HepG2 (cell line): ENCODE measurements around the gene CFD. TPM values are rescaled to one million over a fixed set of nuclear protein-coding genes. Genes with fewer than 3 reads are reported as not detected.
A peak's percentile ranks its signal among the peaks of the same experiment; 100 is the strongest.

Source experiments
- AKNA ChIP-seq: sonication (generic); formaldehyde crosslinking; IDR thresholded peaks from 2 replicates; pipeline ENCODE4 v1.4.0; 2020; ENCODE audit warnings: missing genetic modification reagents, borderline replicate concordance
- FOXA1 ChIP-seq, 2 experiments: fragments of 450-650 bp in 1 of 2; sonication (generic) in 1 of 2; formaldehyde crosslinking in 1 of 2; IDR thresholded peaks; 2 replicates each; pipeline versions ENCODE4 v1.4.0 to v1.6.1; 2016 to 2020; ENCODE audit warnings: missing genetic modification reagents in 1 of 2
- FOXC1 ChIP-seq: sonication (generic); formaldehyde crosslinking; IDR thresholded peaks from 2 replicates; pipeline ENCODE4 v1.8.0; 2022; ENCODE audit warnings: mild to moderate bottlenecking, missing genetic modification reagents, borderline replicate concordance
- KDM5A ChIP-seq: fragments of 200-600 bp; sonication (generic); IDR thresholded peaks from 2 replicates; pipeline ENCODE4 v1.7.0; 2018; ENCODE audit warnings: antibody characterized with exemption, mild to moderate bottlenecking, low read length, borderline replicate concordance
- NFAT5 ChIP-seq: sonication (generic); formaldehyde crosslinking; IDR thresholded peaks from 2 replicates; pipeline ENCODE4 v1.4.0; 2020; ENCODE audit warnings: missing genetic modification reagents
- PHF21A ChIP-seq: sonication (generic); formaldehyde crosslinking; IDR thresholded peaks from 2 replicates; pipeline ENCODE4 v1.5.0; 2020; ENCODE audit warnings: mild to moderate bottlenecking, missing genetic modification reagents
- POLR2A ChIP-seq, 2 experiments: IDR thresholded peaks; 2 replicates each; pipeline ENCODE4 v1.6.1; 2011; ENCODE audit warnings: low read depth in 2 of 2, low read length in 2 of 2, mild to moderate bottlenecking in 1 of 2, moderate library complexity in 1 of 2; ENCODE audit not compliant: insufficient read depth in 1 of 2
- POLR2AphosphoS2 ChIP-seq: IDR thresholded peaks from 2 replicates; pipeline ENCODE4 v1.6.1; 2011; ENCODE audit warnings: low read depth, low read length, improper control_type of control experiment
- SP1 ChIP-seq, 2 experiments: fragments of 450-650 bp in 1 of 2; sonication (generic) in 1 of 2; formaldehyde crosslinking in 1 of 2; IDR thresholded peaks; 2 replicates each; pipeline versions ENCODE4 v1.4.0 to v1.6.1; 2016 to 2020; ENCODE audit warnings: missing genetic modification reagents in 1 of 2
- TFAP4 ChIP-seq: sonication (generic); IDR thresholded peaks from 2 replicates; pipeline ENCODE4 v1.6.1; 2016; ENCODE audit warnings: low read depth, borderline replicate concordance
- XBP1 ChIP-seq: sonication (generic); formaldehyde crosslinking; IDR thresholded peaks from 2 replicates; pipeline ENCODE4 v1.5.0; 2020; ENCODE audit warnings: missing genetic modification reagents
- ZFP90 ChIP-seq: sonication (generic); formaldehyde crosslinking; IDR thresholded peaks from 2 replicates; pipeline ENCODE4 v1.8.0; 2022; ENCODE audit warnings: missing genetic modification reagents, mild to moderate bottlenecking, inconsistent platforms, borderline replicate concordance
- ZNF138 ChIP-seq: sonication (generic); formaldehyde crosslinking; IDR thresholded peaks from 2 replicates; pipeline ENCODE4 v1.5.0; 2020; ENCODE audit warnings: mild to moderate bottlenecking, low read depth, missing genetic modification reagents
- ZNF329 ChIP-seq: sonication (generic); formaldehyde crosslinking; IDR thresholded peaks from 2 replicates; pipeline ENCODE4 v1.9.0; 2021; ENCODE audit warnings: low read depth, mild to moderate bottlenecking, missing genetic modification reagents
- ZNF510 ChIP-seq: sonication (generic); formaldehyde crosslinking; IDR thresholded peaks from 2 replicates; pipeline ENCODE4 v1.4.0; 2020; ENCODE audit warnings: low read depth, mild to moderate bottlenecking, missing genetic modification reagents
- ZNF788 ChIP-seq: sonication (generic); formaldehyde crosslinking; IDR thresholded peaks from 2 replicates; pipeline ENCODE4 v1.5.0; 2020; ENCODE audit warnings: mild to moderate bottlenecking, missing genetic modification reagents, borderline replicate concordance
- polyA plus RNA-seq, 8 experiments: library from polyadenylated mRNA; depleted of rRNA in 3 of 8; stranded (reverse) in 7 of 8; unstranded in 1 of 8; fragments of >200 nt; fragmentation: Illumina TruSeq in 4 of 8; extraction: Trizol in 4 of 8; gene quantifications; 2 replicates each; pipeline versions ENCODE4 v1.2.1 to v1.2.3, GENCODE V29; 2011 to 2016; ENCODE audit warnings: low read depth in 4 of 8, missing spikeins in 1 of 8, mixed read lengths in 1 of 8; ENCODE audit not compliant: insufficient read depth in 1 of 8
- total RNA-seq, 5 experiments: library from RNA; depleted of rRNA; stranded (reverse); fragments of >200 nt; fragmentation: Illumina TruSeq; extraction: Trizol; gene quantifications; 2 replicates each; pipeline ENCODE4 v1.2.3, GENCODE V29; 2016; ENCODE audit warnings: low read depth in 1 of 5

CFD gene
- total and polyA plus RNA-seq, 2 of the 13 experiments (the other 11 are each of a cell fraction or from before 2014, with no cell fraction given) = 2.3 to 4.6 TPM

GRCh38 chr19:892894-893689, 33.6 kb downstream of the CFD start, which contains the start of the genes MED16 and RNU6-9 (continued):
- no peak for TF ChIP-seq NFAT5
- TF ChIP-seq PHF21A (CRISPR knock-in tag) = peak; percentile 57; the same call in 1 of the 2 replicates
- TF ChIP-seq FOXC1 = peak; percentile 55; the same call in 1 of the 2 replicates
- TF ChIP-seq ZNF138 (CRISPR knock-in tag) = no peak
- no peak for TF ChIP-seq AKNA (CRISPR knock-in tag)
- no peak for TF ChIP-seq TFAP4
- TF ChIP-seq ZNF788 (CRISPR knock-in tag) = peak; percentile 46; the same call in 1 of the 2 replicates
- TF ChIP-seq ZNF510 = no peak
- TF ChIP-seq FOXA1 (IDR thresholded peaks at IDR 0.05) = no peak
- TF ChIP-seq FOXA1 (CRISPR knock-in tag; IDR thresholded peaks at IDR 0.05) = no peak
- TF ChIP-seq XBP1 (CRISPR knock-in tag) = no peak
- peak; percentile 6; the same call in 1 of the 2 replicates for TF ChIP-seq ZNF329 (CRISPR knock-in tag)
- TF ChIP-seq POLR2AphosphoS2 = no peak
- TF ChIP-seq KDM5A = peak; percentile 10; the same call in 1 of the 2 replicates
- peak; percentile 78 to 84 for TF ChIP-seq POLR2A (IDR thresholded peaks at IDR 0.05; ENCODE audit: insufficient read depth in 1 of 2, low read depth in 2 of 2, low read length in 2 of 2)
- TF ChIP-seq SP1 (IDR thresholded peaks at IDR 0.05) = no peak
- TF ChIP-seq SP1 (CRISPR knock-in tag; IDR thresholded peaks at IDR 0.05) = peak; percentile 78
- peak; percentile 72; the same call in 1 of the 2 replicates for TF ChIP-seq ZFP90 (CRISPR knock-in tag)
